Stimulated activated CD8-positive, alpha-beta memory T cell treated with anti-CD3 and anti-CD28 coated beads, Interleukin-7, amount 100 ng/mL, for 24 hours (primary cell): ENCODE results near the gene CELA1.
"Not testable (repeated sequence)": the region's sequence is repeated elsewhere in the genome, so short reads cannot be mapped to it uniquely, and the experiment has no call there.

Experiments used
- DNase-seq: peaks from one replicate; pipeline ENCODE4 v3.0.0-alpha.2; 2020; ENCODE audit warnings: low read depth

The CELA1 gene

DNA sequence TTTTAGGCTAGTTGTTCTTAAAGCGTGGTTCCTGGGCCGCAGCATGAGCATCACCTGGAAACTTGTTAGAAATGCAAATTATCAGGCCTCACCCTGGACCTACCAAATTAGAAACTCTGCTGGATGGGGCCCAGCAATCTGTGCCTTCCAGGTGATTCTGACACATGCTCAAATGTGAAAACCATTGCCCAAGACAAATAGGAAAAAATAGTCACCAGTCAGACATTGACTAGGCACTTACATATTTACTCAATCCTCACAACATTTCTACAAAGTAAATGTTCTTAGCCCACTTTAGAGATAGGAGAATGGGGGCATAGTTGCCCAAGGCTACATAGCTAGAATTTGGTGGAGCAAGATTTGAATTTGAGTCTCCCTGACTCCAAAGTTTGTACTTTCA lies 3.3 kb downstream of the CELA1 start:
- no peak for DNase-seq

DNA sequence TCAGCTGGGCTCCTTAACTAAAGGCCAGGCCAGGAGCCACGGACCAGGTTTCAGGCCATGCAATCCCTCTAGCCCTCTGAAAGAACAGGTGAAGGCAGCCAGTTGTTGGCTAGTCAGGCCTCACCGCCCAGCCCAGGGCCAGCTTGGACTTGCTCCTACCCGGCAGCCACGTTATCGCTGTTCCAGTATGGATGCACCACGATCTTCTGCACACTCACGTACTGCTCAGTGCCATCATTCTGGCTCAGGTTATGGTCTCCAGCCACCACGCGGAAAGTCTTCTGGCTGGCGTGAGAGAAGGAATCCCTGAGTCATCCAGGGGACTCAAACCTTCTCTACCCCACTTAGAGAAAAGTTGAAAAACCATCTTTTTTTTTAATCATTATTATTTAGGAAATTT lies 4.1 kb downstream of the CELA1 start:
- no peak for DNase-seq

DNA sequence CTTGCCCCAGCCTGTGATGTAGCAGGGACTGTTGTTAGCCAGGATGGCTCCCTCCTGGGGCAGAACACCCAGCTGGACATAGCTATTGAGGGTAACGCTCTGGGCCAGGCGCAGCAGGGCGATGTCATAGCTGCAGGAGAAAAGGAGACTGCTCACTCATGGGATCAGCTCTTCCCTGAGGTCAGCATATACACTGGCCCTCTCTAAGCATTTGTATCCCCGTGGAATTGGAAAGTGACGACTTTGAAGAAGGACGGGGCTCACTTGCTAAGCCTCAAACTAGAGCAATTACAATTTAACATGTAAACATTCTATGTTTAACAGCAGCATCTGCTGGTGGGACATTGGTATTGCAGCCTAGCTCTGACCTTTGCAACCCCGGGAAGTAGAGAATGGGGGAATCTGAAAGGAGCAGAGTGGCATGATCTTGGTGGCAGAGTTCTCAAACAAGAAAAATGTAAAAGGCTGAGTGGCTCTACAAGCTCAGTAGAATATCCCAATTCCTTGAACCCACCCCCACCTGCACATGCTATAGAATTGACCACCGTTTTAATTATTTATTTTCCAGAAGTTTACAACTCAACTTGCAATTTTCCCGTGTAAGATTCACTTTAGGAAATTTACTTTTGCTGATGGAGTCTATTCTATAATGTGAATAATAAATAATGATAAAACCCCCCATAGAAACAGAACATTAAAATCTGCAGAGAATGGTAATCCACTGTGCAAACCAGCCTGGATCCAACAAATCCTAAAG lies 5.0 kb downstream of the CELA1 start:
- DNase-seq, result no peak

DNA sequence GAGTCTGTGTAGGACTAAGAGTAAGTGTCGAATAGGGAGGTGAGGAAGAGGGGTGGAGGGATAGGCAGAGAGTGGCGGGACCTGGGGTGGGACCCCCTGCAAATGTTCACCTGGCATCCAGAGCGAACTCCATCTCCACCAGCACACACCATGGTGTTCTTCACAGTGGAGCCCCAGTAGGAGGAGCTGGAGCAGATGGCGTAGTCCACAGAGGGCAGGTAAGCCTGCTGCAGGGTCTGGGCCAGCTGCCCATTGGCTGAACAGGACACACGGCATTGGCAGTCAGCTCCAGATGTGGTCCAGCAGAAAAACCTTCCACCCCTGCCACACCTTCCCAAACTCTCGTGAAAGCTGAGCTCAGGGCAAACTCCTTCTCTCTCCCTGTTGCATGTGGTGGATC lies 6.7 kb downstream of the CELA1 start:
- DNase-seq, result no peak

DNA sequence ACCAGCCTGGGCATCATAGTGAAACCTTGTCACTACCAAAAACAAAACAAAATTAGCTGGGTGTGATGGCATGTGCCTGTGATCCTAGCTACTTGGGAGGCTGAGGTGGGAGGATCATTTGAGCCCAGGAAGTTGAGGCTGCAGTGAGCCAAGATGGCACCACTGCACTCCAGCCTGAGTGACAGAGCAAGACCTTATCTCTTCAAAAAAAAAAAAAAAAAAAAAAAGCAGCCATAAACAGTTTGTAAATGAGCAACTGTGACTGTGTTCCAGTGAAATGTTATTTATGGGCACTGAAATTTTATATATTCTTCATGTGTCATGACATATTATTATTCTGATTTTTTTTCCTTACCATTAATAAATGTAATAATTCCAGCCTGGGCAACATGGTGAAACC lies 9.1 kb downstream of the CELA1 start:
- not testable (repeated sequence) for DNase-seq

DNA sequence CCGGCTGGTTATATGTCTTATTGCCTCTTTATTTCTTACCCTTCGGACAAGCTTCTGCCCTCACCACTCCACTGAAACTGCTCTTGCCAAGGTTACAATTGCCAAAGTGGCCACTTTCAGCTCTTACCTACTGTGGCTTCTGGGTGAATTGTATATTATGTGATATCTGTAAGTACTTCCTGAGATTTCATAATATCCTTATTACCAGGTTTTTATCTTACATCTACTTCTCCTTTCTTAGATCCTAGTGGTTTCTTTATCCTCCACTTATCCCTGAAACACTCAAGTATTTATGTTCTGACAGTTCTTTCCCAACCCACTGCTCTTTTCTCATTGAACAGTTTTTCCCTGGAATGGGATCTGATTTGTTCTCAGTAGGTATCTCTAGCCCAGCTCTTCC lies 10.5 kb downstream of the CELA1 start:
- no peak for DNase-seq

DNA sequence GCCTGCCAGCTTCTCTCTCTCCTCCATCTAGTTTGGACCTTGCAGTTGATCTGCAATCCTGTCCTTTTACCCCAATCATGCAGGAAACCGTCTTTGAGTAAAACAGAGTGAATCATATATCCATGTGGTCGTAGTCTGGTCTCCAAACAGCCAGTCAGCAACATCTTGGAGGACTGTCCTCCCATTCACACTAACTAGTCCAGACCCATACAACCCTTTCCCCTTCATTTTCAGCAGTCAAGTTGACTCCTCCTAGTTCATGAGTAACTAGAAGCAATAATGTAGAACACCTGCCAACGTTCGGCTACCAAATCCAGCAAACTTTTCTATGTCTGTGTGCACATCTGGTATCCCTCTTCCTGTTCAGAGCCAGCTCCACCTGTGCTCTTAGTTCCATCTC lies 11.7 kb downstream of the CELA1 start:
- DNase-seq, result no peak

DNA sequence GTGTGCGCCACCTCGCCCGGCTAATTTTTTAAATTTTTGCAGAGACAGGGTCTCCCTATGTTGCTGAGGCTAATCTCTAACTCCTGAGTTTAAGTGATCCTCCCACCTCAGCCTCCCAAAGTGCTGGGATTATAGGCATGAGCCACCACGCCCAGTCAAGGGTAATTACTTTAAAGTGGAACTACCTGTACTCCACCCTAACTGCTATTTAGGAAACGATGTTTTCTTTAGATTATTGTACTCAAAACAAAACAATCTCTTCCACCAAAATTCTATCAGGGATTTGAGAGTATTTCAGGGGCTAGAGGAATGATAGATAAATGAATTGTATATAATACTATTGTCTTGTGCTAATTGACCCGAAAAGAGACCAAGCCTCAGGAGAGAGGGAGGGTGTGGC lies 12.9 kb downstream of the CELA1 start:
- no peak for DNase-seq

DNA sequence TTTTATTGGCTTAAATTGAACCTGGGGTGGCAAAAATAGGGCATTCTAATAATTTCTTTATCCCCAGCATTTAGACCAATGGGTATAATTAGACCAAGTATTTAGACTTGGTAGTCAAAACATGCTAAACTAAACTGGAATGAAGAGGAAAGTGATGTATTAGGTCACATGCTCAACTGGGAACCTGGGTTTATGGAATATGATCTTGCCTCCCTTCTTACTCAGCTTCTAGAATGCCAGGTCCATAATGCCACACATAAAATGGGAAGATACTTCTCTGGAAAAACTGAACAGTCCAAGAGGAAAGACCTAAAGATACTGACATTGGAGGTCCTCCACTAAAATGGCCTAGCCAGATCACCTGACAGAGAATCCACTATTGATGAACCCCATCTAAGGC lies 16.3 kb downstream of the CELA1 start:
- DNase-seq, result no peak

DNA sequence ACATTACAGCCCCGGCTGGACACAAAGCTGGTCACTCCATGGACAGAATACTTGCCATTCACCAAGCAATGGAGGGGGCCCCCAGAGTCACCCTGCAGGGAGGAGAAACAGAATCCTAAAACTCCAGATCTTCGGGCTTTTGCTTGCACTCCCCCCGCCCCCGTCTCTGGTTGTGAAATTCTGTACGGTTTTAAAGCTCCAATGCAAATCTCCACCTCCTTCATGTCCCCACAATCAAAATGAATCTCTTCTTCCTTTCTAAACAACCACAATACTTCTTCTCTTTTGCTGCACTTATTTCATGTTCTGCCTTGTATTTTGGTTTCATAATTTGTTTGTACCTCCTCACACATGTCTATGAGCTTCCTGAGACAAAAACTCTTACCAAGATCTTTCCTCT lies 16.7 kb downstream of the CELA1 start:
- DNase-seq, result no peak

DNA sequence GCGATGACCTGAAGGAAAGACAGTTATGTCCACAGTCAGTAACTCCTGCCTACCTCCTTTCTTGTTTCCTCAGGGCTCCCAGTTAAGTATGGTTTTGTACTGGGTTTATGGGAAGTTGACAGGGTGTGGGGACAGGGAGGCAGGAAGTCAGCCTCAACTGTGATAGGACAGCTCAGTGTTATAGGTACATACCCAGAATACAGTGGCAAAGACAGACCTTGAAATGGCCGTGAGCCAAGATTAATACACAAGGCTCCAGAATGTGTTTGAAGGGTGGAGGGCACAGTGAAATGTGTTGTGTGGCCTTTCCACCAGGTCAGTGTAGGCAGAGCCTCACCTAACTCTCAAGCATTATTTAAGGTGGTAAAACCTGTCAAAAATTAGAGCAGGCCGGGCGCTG lies 17.9 kb downstream of the CELA1 start:
- no peak for DNase-seq

DNA sequence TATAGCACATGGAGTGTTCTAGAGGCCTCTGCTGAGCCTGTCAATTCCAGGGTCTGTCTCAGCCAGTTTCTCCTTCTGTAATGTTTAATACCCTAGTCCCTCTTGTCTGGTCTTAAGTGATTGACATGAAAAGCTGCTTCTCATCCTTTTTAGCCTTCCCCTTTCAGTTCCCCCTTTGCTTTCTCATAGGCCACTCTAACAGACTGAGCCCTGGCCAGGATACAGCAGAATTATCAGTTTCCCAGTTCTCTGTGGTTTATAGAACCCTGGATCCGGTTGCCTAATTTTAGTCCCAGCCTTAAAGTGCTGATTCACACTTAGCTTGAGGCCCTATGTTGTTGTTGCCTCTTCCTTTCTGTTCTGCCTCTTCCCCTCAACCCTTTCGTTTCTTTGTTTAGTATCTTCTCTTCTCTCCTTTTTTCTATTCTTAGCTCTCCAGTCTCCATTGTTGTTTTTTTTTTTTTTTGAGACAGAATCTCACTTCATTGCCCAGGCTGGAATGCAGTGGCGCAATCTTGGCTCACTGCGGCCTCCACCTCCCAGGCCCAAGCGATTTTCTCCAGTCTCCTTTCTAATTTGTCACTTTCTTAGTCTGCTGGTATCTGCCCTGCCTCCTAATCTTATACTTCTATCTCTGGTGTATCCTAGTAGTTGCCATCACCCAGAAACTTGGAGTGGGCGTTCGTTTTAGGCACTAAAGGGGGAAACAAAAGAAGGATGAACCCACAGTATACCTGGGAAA lies 19.6 kb downstream of the CELA1 start:
- no peak for DNase-seq

DNA sequence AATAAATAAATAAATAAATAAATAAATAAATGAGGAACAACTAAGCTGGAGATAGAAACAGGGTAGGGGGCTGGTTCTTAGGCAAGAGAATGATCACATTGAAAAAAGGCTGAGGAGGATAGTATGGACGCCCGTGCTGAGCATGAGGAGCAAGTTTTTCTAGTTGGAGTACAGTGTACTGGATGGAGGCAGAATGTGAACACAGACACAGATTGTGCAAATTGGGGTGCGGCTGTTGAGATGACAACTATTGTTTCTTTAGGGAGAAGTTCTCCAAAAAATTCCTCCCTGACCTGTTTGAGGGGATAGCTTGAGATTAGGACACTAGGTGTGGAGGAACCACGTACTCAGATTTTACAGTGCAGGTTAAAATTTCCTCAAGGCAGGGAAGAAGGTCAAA lies 21.5 kb downstream of the CELA1 start:
- no peak for DNase-seq

DNA sequence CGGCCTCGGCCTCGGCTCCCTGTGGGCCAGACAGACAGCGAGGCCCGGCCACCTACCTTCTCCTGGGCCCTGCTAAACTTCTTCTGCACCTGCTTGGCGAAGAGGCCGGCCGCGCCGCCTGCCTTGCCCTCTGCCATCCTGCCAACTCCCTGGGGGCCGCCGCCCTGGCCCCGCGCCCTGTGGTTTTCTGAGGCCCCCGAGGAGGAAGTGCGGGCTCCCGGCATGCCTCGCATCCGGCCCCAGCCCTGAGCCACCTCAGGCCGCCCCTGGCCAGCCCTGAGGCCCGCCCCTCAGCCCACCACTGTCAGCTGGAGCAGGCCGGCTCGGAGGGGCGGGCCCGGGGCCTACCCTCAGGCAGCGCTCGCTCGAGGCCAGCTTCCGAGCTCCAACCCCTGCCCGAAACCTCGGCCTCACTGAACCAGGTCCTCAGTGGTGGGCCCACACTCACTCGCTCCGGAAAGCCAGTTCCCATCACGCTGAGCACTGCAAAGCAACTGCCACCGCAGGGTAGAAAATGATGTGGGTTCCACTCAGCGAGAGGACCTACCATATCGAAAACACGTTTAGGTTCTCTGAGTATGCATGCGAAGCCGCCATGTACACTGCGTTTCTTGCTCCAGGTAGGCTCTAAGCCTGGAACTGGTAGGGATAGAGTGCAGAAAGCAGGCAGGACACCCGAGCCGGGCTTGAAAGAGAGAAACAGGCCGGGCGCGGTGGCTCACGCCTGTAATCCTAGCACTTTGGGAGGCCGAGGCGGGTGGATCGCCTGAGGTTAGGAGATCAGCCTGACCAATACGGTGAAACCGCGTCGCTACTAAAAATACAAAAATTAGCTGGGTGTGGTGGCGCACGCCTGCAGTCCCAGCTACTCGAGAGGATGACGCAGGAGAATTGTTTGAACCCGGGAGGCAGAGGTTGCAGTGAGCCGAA lies 22.2 kb downstream of the CELA1 start, which contains the start of gene BIN2:
BIN2 (minus strand) TSS at position 209 of the 930 bp plus-strand sequence; CDS start at position 137, 72 bp downstream.
- peak; percentile 45 for DNase-seq

DNA sequence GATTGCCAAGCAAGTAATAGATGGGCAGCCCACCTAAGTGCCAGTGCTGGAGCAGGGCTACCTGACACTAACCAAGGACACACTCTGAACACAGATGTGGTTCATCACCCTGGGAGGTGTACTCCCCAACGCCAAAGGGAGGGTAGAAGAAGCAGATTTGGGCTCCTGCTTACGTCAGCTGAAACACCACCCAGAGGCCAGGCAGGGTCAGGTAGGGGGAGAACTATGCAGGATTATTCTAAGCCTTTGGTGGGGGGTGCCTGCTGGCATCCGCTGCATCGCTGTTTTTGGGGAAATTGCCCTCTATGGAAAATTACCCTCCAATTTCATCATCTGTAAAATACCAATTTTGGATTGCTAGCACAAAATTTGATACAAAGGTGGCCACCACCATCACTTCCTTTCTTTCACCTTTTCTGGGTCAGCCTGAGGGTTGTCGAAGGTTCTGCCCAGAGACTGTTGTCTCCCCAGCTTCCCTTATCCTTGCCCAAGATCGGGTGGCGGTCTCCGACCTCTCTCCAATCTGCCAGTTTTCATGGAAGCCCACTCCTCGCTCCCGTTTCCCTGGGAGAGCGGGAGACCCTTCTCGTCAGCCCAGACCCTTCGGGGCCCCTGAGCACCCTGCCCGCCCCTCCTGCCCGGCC lies 23.0 kb downstream of the CELA1 start:
- no peak for DNase-seq

DNA sequence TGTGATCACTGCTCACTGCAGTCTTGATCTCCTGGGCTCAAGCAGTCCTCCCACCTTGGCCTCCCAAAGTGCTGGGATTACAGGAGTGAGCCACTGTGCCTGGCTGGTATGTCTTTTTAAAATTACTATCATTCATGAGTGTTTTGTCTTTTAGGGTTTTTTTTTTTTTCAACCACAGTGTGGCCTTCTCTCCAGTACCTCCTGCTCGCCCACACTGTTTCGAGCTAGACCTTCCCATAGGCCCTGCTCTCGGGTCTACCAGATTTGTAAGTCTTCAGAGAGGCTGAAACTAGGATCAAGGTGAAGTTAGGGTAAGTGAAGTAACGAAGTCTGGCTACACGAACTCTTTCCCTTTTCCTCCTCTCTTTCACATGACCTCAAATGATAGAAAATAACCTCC lies 24.0 kb downstream of the CELA1 start:
- no peak for DNase-seq

DNA sequence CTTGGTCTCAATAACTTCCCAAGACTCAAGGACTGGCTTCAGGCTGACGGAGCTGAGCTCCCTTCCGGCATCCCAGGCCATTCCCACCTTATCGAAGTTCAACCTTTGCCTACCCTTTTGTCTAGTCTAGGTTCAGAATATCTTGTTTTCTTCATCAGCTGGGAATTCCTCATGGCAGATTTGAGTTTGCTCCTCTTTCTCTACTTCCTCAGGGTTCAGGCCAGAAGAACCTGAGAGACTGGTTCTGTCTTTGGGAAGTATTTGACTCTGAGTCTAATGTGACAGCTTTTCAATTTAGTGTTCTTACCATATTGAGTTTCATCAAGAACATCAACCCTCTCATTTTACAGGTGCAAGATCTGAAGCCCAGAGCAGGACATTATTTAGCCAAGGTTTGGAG lies 24.6 kb downstream of the CELA1 start:
- DNase-seq, result no peak

DNA sequence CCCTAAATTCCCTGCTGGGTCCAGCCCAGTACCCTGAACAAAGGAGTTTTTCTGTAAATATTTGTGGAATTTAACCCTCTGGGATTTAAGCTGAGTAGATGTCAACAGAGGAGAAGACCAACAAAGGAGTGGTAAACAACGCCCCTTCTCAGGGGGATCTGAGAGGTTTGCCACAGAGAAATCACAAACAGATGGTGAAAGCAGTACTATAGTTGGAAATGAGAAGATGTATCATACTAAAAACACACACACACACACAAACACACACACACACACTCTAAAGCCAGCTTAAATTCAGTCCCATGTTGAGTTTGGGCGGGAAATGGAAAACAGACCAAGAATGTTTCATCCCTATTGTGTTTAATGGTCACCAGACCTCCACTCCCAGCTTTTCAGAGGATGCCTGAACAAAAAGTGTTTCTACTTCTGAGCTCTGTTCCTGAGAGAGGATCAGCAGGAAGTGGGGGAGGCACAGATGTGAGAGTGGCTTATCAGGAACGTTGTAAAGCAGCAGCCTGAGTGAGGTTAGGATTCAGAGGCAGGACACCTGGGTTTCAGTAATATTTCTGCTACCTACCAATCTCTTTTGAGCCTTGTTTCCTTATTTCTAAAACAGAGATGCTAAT lies 25.7 kb downstream of the CELA1 start:
- DNase-seq, result no peak

DNA sequence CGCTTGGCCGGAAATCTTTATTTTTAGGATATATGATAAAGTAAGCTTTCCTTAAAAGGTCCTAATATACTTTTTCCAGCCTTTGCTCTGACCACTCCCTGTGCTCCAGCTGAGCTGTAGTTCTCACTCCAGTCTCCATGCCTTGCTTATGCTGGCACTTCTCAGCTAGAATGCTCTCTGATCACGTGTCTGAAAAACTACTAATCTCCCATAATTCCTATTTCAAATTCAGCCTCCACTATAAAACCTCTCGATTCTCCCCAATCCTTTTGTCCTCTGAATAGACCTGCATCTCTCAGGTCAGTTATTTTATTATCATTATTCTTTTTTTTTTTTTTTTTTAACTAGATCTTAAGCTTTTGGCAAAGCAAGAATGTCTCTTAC lies 26.2 kb downstream of the CELA1 start:
- no peak for DNase-seq

DNA sequence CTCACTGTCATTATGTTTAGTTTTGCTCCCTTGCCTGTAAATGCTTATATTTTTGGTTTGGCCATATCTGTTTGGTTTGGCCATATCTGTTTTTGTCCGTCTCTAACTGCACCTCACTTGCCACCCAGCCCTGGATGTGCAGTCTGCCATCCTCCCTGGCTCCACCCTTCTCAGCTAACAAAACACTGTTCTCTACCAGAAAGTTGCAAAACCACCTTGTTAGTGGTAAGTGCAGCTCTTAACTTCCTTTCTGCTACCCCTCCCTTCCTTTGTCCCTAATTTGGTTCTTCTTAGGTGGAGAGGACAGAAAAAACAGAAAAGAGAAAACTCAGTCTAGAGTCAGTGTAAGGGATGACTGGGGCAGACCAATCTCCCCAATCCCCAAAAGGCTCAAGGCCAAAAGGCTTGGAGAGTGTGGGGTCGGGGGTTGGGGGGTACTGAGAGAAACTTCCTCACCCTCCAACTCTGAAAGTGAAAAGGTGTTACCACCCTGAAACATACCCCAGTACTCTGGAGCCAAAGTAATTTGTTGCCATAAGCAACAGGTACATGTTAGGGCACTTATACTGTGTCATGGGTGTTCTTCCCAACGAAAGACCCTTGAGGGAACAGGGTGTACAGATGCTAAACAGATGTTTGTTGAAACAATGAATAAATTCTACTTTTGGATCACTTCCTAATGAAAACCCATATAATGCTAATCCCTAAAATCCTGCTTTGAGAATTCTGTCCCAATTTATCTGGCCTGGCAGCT lies 27.5 kb downstream of the CELA1 start:
- DNase-seq, result no peak
